Memory B cell (primary cell): ENCODE results near the gene NT5M.
A peak's percentile ranks its signal among the peaks of the same experiment; 100 is the strongest.

Experiments
- ATAC-seq: fragments of 150-1000 bp; cut with Tn5 transposase; 2 replicates; pipeline ENCODE4 v1.10.0; 2021; ENCODE audit warnings: low read depth, mild to moderate bottlenecking, moderate library complexity
- DNase-seq, 2 donors: peaks; one replicate each; pipeline ENCODE4 v3.0.0; 2022; ENCODE audit warnings: low spot score in 2 of 2
- H3K27ac Mint-ChIP-seq: one replicate; pipeline ENCODE4 v1.8.0; 2022; ENCODE audit warnings: mild to moderate bottlenecking, moderate library complexity, mixed read lengths
- H3K27me3 Mint-ChIP-seq: one replicate; pipeline ENCODE4 v1.8.0; 2022; ENCODE audit warnings: mixed read lengths
- H3K36me3 Mint-ChIP-seq: one replicate; pipeline ENCODE4 v1.8.0; 2022; ENCODE audit warnings: mild to moderate bottlenecking, mixed read lengths
- H3K4me1 Mint-ChIP-seq: one replicate; pipeline ENCODE4 v1.8.0; 2022; ENCODE audit warnings: mixed read lengths
- H3K4me3 Mint-ChIP-seq: one replicate; pipeline ENCODE4 v1.8.0; 2022; ENCODE audit warnings: mild to moderate bottlenecking, moderate library complexity, mixed read lengths
- H3K9me3 Mint-ChIP-seq: one replicate; pipeline ENCODE4 v1.8.0; 2022; ENCODE audit warnings: mixed read lengths

Gene NT5M

GRCh38 chr17:17387498-17388362 is 84.6 kb downstream of the NT5M start:
- DNase-seq, result no peak
- H3K9me3 Mint-ChIP-seq, result no peaks in the 10 kb centered on the region
- H3K27me3 Mint-ChIP-seq, result peaks cover 16% of the 10 kb centered on the region
- no peak overlapping the region for H3K4me3 Mint-ChIP-seq
- H3K36me3 Mint-ChIP-seq, result no peaks in the 10 kb centered on the region
- peaks cover 10% of the 10 kb centered on the region for H3K4me1 Mint-ChIP-seq
- peak; percentile 66 for ATAC-seq
- H3K27ac Mint-ChIP-seq, result no peak overlapping the region

DNA sequence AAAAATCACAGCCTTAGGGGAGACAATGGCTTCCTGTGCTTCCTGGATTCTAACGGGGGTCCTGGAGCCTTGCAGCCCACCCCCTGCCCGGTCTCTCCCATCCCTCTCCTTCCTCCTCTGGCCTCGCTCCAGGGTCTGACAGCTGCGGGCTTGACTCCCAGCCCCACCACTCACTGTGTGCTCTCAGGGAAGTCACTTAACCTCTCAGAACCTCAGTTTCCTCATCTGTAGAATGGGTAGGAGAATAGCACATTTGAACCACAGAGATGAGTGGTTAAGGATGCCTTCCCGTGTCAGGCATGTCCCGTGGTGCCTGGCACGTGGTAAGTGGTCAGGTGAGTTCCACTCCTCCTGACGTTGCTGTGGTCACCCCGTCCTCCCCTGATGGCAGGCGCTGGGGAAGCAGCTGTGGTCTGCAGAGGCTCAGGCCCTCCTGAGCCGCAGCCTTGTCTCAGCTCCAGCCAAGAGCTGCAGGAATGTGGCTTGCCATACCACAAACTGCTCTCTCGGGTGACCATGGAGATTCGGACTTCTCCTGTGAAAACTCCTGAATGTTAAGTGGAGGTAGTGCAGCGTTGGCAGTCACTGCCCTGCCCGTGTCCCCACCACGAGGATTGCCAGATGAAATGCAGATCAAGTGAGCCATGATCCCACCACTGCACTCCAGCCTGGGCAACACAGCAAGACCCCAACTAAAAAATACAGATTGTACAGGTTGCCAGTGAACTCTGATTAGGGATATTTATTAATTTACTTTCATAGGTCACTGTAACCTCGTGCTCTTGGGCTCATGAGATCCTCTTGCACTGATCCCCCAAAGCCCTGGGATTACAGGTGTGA is 85.7 kb downstream of the NT5M start:
- Mint-ChIP-seq H3K9me3 (no peaks in the 10 kb centered on the region), H3K27me3 (peaks cover 13% of the 10 kb centered on the region), H3K4me1 (peaks cover 10% of the 10 kb centered on the region), H3K4me3 (no peak overlapping the region), H3K27ac (no peak overlapping the region), H3K36me3 (no peaks in the 10 kb centered on the region)
- no peak for DNase-seq
- no peak for ATAC-seq

DNA sequence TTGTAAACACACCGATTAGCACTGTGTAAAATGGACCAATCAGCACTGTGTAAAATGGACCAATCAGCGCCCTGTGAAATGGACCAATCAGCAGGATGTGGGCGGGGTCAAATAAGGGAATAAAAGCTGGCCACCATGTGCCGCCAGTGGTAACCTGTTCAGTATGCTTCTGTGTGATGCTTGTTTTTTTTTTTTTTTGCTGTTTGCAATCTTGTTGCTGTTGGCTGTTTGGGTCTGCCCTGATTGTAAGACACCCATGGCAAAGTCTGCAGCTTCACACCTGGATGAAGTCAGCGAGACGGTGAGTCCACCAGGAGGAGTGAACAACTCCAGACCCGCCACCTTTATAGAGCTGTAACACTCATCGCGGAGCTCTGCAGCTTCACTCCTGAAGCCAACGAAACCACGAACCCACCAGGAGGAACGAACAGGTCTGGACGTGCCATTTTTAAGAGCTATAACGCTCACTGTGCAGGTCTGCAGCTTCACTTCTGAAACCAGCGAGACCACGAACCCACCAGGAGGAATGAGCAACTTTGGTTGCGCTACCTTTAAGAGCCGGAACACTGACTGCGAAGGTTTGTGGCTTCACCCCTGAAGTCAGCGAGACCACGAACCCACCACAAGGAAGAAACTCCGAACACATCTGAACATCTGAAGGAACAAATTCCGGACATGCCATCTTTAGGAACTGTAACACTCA is 88.6 kb downstream of the NT5M start:
- peaks cover 13% of the 10 kb centered on the region for H3K27me3 Mint-ChIP-seq
- DNase-seq, result peak; percentile 18 to 35
- peaks cover 10% of the 10 kb centered on the region for H3K4me1 Mint-ChIP-seq
- H3K9me3 Mint-ChIP-seq, result no peaks in the 10 kb centered on the region
- peak; percentile 83 for ATAC-seq
- H3K36me3 Mint-ChIP-seq, result no peaks in the 10 kb centered on the region
- peak overlapping the region; percentile 82 for H3K4me3 Mint-ChIP-seq
- H3K27ac Mint-ChIP-seq, result peak overlapping the region; percentile 55

DNA sequence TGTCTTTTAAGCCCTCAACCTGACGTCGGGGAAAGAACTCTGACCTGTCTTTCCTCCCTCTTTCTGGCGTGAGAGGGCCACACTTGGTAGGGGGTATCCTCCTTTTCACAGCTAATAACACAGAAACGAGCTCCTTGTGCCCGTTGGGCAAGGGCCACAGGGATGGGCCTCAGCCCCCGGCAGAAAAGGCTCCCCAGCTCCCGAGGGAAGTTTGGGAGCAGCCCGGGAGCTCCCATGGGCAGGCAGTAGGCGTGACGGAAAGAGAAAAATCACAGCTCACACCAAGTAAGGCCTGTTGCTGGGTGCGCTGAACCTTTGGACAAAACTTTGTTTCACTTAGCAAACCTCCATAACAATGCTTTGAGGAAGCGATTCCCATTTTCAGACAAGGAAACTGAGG is 90.8 kb downstream of the NT5M start:
- Mint-ChIP-seq H3K27ac (no peak overlapping the region), H3K4me3 (no peak overlapping the region), H3K36me3 (no peaks in the 10 kb centered on the region), H3K4me1 (peaks cover 10% of the 10 kb centered on the region), H3K27me3 (peaks cover 8% of the 10 kb centered on the region), H3K9me3 (no peaks in the 10 kb centered on the region)
- DNase-seq (no peak), ATAC-seq (no peak)

DNA sequence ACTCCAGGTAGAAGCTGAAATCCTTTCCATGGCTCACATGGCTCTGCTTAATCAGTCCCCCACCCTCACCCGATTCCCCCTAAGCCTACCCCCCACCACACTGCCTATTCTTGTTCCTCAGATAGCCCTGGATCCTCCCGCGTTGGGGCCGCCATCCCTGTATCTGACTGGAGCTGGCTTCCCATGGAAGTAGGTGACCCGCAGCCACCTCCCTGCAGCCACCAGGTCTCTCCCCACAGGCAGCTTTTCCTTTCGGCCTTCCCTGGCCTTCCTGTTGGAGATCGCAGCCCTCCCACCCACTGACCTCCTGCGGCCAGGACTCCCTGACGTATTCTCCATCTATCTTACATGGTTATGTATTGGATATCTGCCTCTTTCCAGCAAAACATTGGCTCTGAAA is 91.3 kb downstream of the NT5M start:
- Mint-ChIP-seq H3K9me3 (no peaks in the 10 kb centered on the region), H3K27ac (no peak overlapping the region), H3K36me3 (no peaks in the 10 kb centered on the region), H3K4me3 (no peak overlapping the region), H3K27me3 (peaks cover 8% of the 10 kb centered on the region), H3K4me1 (peaks cover 10% of the 10 kb centered on the region)
- DNase-seq (no peak), ATAC-seq (no peak)

- H3K36me3 Mint-ChIP-seq, result no peaks in the 10 kb centered on the region
- H3K4me3 Mint-ChIP-seq, result no peak overlapping the region
- no peak for DNase-seq
- H3K27ac Mint-ChIP-seq, result no peak overlapping the region
- peaks cover 10% of the 10 kb centered on the region for H3K4me1 Mint-ChIP-seq
- H3K27me3 Mint-ChIP-seq, result peaks cover 6% of the 10 kb centered on the region
- ATAC-seq, result no peak
- no peaks in the 10 kb centered on the region for H3K9me3 Mint-ChIP-seq
Observed at GRCh38 chr17:17395246-17395802, 92.2 kb downstream of the NT5M start.

- ATAC-seq (no peak), DNase-seq (no peak)
- H3K27ac Mint-ChIP-seq, result no peak overlapping the region
- no peaks in the 10 kb centered on the region for H3K36me3 Mint-ChIP-seq
- H3K9me3 Mint-ChIP-seq, result no peaks in the 10 kb centered on the region
- peaks cover 6% of the 10 kb centered on the region for H3K27me3 Mint-ChIP-seq
- H3K4me1 Mint-ChIP-seq, result peaks cover 10% of the 10 kb centered on the region
- H3K4me3 Mint-ChIP-seq, result no peak overlapping the region
Observed at GRCh38 chr17:17395885-17396284, 92.7 kb downstream of the NT5M start.
